ENCODE measurements around the gene ELP2. TPM values are rescaled to one million over a fixed set of nuclear protein-coding genes. Genes with fewer than 3 reads are reported as not detected.

The ELP2 gene
- total and polyA plus RNA-seq, 2 donors from 2014 or later: 55.9 to 74.0 TPM

DNA sequence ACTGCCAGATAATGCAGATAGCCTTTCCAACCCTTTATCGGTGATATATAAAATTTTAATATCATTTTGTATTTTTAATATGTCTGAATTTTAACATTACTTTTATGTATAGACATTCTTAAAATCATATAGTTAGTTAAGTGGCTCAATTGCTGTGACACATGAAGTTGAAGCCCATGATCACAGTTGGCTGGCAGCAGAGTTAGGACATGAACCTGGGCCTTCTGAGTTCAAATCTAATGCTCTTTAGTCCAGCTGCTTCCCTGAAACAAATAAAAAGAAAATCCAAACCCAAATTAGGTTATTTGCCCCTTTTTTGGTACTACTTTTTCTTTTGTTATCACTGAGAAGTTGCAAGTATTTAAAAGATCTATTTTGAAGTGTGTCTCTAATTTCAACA is 5.6 kb downstream of the ELP2 start:
- FAIRE-seq (no peak), DNase-seq (no peak)
- H3K4me3 ChIP-seq (ENCODE audit: low read length in 3 of 3): no peak overlapping the region
- H3K36me3 ChIP-seq (ENCODE audit: control insufficient read depth in 2 of 3, insufficient read depth in 3 of 3, low read length in 3 of 3): peaks cover 2 to 18% (median 17%) of the 10 kb centered on the region in 3 donors
- no peak overlapping the region for H3K27ac ChIP-seq (ENCODE audit: low read depth in 2 of 2, low read length in 2 of 2)
- no peaks in the 10 kb centered on the region for H3K9me3 ChIP-seq (ENCODE audit: control insufficient read depth in 2 of 3, insufficient read depth in 1 of 3, low read length in 3 of 3)
- intact Hi-C loops (cut with DNase I): no loop called here
- TF ChIP-seq, protein P1, sequence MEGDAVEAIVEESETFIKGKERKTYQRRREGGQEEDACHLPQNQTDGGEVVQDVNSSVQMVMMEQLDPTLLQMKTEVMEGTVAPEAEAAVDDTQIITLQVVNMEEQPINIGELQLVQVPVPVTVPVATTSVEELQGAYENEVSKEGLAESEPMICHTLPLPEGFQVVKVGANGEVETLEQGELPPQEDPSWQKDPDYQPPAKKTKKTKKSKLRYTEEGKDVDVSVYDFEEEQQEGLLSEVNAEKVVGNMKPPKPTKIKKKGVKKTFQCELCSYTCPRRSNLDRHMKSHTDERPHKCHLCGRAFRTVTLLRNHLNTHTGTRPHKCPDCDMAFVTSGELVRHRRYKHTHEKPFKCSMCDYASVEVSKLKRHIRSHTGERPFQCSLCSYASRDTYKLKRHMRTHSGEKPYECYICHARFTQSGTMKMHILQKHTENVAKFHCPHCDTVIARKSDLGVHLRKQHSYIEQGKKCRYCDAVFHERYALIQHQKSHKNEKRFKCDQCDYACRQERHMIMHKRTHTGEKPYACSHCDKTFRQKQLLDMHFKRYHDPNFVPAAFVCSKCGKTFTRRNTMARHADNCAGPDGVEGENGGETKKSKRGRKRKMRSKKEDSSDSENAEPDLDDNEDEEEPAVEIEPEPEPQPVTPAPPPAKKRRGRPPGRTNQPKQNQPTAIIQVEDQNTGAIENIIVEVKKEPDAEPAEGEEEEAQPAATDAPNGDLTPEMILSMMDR (IDR thresholded peaks at IDR 0.05; ENCODE audit: borderline replicate concordance, extremely low read depth, insufficient read depth): no peak
- no peak overlapping the region for H3K9ac ChIP-seq (ENCODE audit: low read length in 3 of 3)
- no peaks in the 10 kb centered on the region for H3K27me3 ChIP-seq (ENCODE audit: control insufficient read depth, insufficient read depth, low read length)
- peaks cover 0 to 6% (median 5%) of the 10 kb centered on the region in 3 donors for H3K4me1 ChIP-seq (ENCODE audit: control insufficient read depth in 2 of 3, insufficient read depth in 2 of 3, low read depth in 1 of 3, low read length in 3 of 3)

GRCh38 chr18:36139245-36139644 is 9.5 kb downstream of the ELP2 start:
- no peaks in the 10 kb centered on the region for H3K9me3 ChIP-seq (ENCODE audit: control insufficient read depth in 2 of 3, insufficient read depth in 1 of 3, low read length in 3 of 3)
- DNase-seq (peak in 3 of 5 donors; percentile 14 to 35 (median 19)), FAIRE-seq (no peak)
- no peak overlapping the region for H3K27ac ChIP-seq (ENCODE audit: low read depth in 2 of 2, low read length in 2 of 2)
- no peak overlapping the region for H3K9ac ChIP-seq (ENCODE audit: low read length in 3 of 3)
- TF ChIP-seq, protein P1 (IDR thresholded peaks at IDR 0.05; ENCODE audit: borderline replicate concordance, extremely low read depth, insufficient read depth): no peak
- no peak overlapping the region for H3K4me3 ChIP-seq (ENCODE audit: low read length in 3 of 3)
- H3K27me3 ChIP-seq (ENCODE audit: control insufficient read depth, insufficient read depth, low read length): no peaks in the 10 kb centered on the region
- H3K4me1 ChIP-seq (ENCODE audit: control insufficient read depth in 2 of 3, insufficient read depth in 2 of 3, low read depth in 1 of 3, low read length in 3 of 3): no peaks in the 10 kb centered on the region
- H3K36me3 ChIP-seq (ENCODE audit: control insufficient read depth in 2 of 3, insufficient read depth in 3 of 3, low read length in 3 of 3): peaks cover 4 to 34% (median 23%) of the 10 kb centered on the region in 3 donors
- intact Hi-C loops (cut with DNase I): no loop called here

DNA sequence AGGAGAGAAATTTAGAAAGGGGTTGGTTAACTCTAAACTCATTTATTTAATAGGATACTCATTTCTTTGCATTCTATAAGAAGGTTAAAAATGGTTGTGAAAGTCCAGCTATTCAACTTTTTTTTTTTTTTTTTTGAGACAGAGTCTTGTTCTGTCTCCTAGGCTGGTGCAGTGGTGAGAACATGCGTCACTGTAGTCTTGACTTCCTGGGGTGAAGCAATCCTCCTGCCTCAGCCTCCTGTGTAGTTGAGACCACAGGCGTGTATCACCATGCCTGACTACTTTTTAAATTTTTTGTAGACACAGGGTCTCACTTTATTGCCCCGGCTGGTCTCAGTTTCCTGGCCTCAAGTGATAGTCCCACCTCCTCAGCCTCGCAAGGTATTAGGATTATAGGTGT is 11.9 kb downstream of the ELP2 start:
- H3K36me3 ChIP-seq (ENCODE audit: control insufficient read depth in 2 of 3, insufficient read depth in 3 of 3, low read length in 3 of 3): peaks cover 6 to 51% (median 33%) of the 10 kb centered on the region in 3 donors
- H3K9me3 ChIP-seq (ENCODE audit: control insufficient read depth in 2 of 3, insufficient read depth in 1 of 3, low read length in 3 of 3): no peaks in the 10 kb centered on the region
- no peaks in the 10 kb centered on the region for H3K27me3 ChIP-seq (ENCODE audit: control insufficient read depth, insufficient read depth, low read length)
- TF ChIP-seq, protein P1 (IDR thresholded peaks at IDR 0.05; ENCODE audit: borderline replicate concordance, extremely low read depth, insufficient read depth): no peak
- no peak overlapping the region for H3K9ac ChIP-seq (ENCODE audit: low read length in 3 of 3)
- H3K4me1 ChIP-seq (ENCODE audit: control insufficient read depth in 2 of 3, insufficient read depth in 2 of 3, low read depth in 1 of 3, low read length in 3 of 3): no peaks in the 10 kb centered on the region
- no peak overlapping the region for H3K4me3 ChIP-seq (ENCODE audit: low read length in 3 of 3)
- DNase-seq: no peak
- intact Hi-C loops (cut with DNase I): no loop called here
- no peak for FAIRE-seq
- H3K27ac ChIP-seq (ENCODE audit: low read depth in 2 of 2, low read length in 2 of 2): no peak overlapping the region

DNA sequence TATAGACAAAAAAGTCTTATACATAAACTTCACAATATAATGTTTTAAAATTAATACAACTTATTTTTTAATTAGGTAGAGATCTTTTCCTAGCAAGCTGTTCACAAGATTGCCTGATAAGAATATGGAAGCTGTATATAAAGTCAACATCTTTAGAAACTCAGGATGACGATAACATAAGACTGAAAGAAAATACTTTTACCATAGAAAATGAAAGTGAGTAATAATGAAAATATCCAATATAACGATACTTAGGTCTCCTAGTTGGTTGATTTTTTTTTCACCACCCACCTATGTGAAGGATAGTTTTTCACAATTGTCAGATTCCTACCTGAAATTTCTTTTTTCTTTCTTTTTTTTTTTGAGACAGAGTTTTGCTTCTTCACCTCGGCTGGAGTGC is 13.1 kb downstream of the ELP2 start:
- no peaks in the 10 kb centered on the region for H3K9me3 ChIP-seq (ENCODE audit: control insufficient read depth in 2 of 3, insufficient read depth in 1 of 3, low read length in 3 of 3)
- FAIRE-seq (no peak), DNase-seq (no peak)
- intact Hi-C loops (cut with DNase I): no loop called here
- no peaks in the 10 kb centered on the region for H3K27me3 ChIP-seq (ENCODE audit: control insufficient read depth, insufficient read depth, low read length)
- no peaks in the 10 kb centered on the region for H3K4me1 ChIP-seq (ENCODE audit: control insufficient read depth in 2 of 3, insufficient read depth in 2 of 3, low read depth in 1 of 3, low read length in 3 of 3)
- H3K9ac ChIP-seq (ENCODE audit: low read length in 3 of 3): no peak overlapping the region
- H3K4me3 ChIP-seq (ENCODE audit: low read length in 3 of 3): no peak overlapping the region
- no peak overlapping the region for H3K27ac ChIP-seq (ENCODE audit: low read depth in 2 of 2, low read length in 2 of 2)
- TF ChIP-seq, protein P1 (IDR thresholded peaks at IDR 0.05; ENCODE audit: borderline replicate concordance, extremely low read depth, insufficient read depth): no peak
- peaks cover 6 to 47% (median 31%) of the 10 kb centered on the region in 3 donors for H3K36me3 ChIP-seq (ENCODE audit: control insufficient read depth in 2 of 3, insufficient read depth in 3 of 3, low read length in 3 of 3)
